Transverse colon (tissue), 4 donors: ENCODE measurements around the gene PMS1. TPM values are rescaled to one million over a fixed set of nuclear protein-coding genes. Genes with fewer than 3 reads are reported as not detected.

Experiments used
- DNase-seq: peaks from one replicate; pipeline ENCODE4 v3.0.0-alpha.2; 2019
- H3K27ac ChIP-seq, 4 donors: fragments of 200-600 bp; sonication (generic); 2 replicates each; pipeline ENCODE4 v1.5.1; 2016 to 2018; ENCODE audit warnings: inconsistent platforms in 4 of 4
- H3K27me3 ChIP-seq: fragments of 200-600 bp; sonication (generic); 2 replicates; pipeline ENCODE4 v1.5.1; 2017; ENCODE audit warnings: inconsistent platforms
- H3K36me3 ChIP-seq, 4 donors: fragments of 200-600 bp; sonication (generic); 2 replicates each; pipeline ENCODE4 v1.5.1; 2017 to 2019; ENCODE audit warnings: inconsistent platforms in 4 of 4
- H3K4me1 ChIP-seq, 4 donors: fragments of 200-600 bp; sonication (generic); 2 replicates each; pipeline ENCODE4 v1.5.1; 2017 to 2020; ENCODE audit warnings: inconsistent platforms in 4 of 4
- H3K4me3 ChIP-seq, 4 donors: fragments of 200-600 bp; sonication (generic); 1 replicate in 1 of 4; 2 replicates in 3 of 4; pipeline versions ENCODE4 v1.5.1 to v1.6.1; 2017 to 2019; ENCODE audit warnings: inconsistent platforms in 4 of 4
- H3K9me3 ChIP-seq, 2 donors: fragments of 200-600 bp; sonication (generic); 2 replicates each; pipeline ENCODE4 v1.5.1; 2017 to 2019; ENCODE audit warnings: inconsistent platforms in 2 of 2
- EP300 ChIP-seq: sonication (generic); formaldehyde crosslinking; IDR thresholded peaks from one replicate; pipeline ENCODE4 v1.6.1; 2017; ENCODE audit warnings: antibody characterized with exemption, low read depth
- POLR2A ChIP-seq: fragments of 450-650 bp; IDR thresholded peaks from one replicate; pipeline ENCODE4 v1.6.1; 2016; ENCODE audit warnings: antibody characterized with exemption, mild to moderate bottlenecking, moderate library complexity
- POLR2AphosphoS5 ChIP-seq, 3 donors: sonication (generic); formaldehyde crosslinking; IDR thresholded peaks; one replicate each; pipeline ENCODE4 v1.6.1; 2016; ENCODE audit warnings: antibody characterized with exemption in 3 of 3
- WGBS, 2 donors: methylation state at CpG; one replicate each; pipeline ENCODE4 v1.1.5; 2018; ENCODE audit warnings: low coverage in 1 of 2; 5-methylcytosine and 5-hydroxymethylcytosine counted together
- in situ Hi-C, 4 donors: fragments of 200-750 bp; cut with MboI; loops; one replicate each; pipeline versions ENCODE4 v1.15.0 to v1.15.1; 2017; ENCODE audit warnings: low sequenced_read_pairs in 3 of 4, low pct_ligation_motif_present in 1 of 4, low pct_unique_long_range_greater_than_20kb in 1 of 4
- intact Hi-C: fragments of 100-400 bp; cut with DNase I; formaldehyde crosslinking; loops from one replicate; pipeline ENCODE4 v1.15.1; 2023; ENCODE audit warnings: low total_unique reads
- total RNA-seq, 4 donors: library from RNA; depleted of rRNA; stranded (reverse); fragments of >200 nt; gene quantifications; one replicate each; pipeline ENCODE4 v1.1.0, GENCODE V29; 2016
- TF ChIP-seq, protein P1 (sequence below), 5 experiments: fragments of 200-600 bp in 3 of 5; fragments of 450-650 bp in 2 of 5; sonication (generic) in 3 of 5; IDR thresholded peaks; 1 replicate in 2 of 5; 2 replicates in 3 of 5; pipeline ENCODE4 v1.5.1; 2016 to 2017; ENCODE audit warnings: antibody characterized with exemption in 5 of 5, inconsistent platforms in 3 of 5, mild to moderate bottlenecking in 2 of 5, moderate library complexity in 1 of 5

PMS1 gene
- total RNA-seq, 4 donors from 2014 or later = 5.2 to 19.1 (median 9.7) TPM

GRCh38 chr2:189896809-189897208 is 112.6 kb downstream of the PMS1 start:
- Histone ChIP-seq H3K27ac (no peak overlapping the region), H3K27me3 (no peaks in the 10 kb centered on the region), H3K9me3 (no peaks in the 10 kb centered on the region), H3K4me1 (no peaks in the 10 kb centered on the region), H3K36me3 (no peaks in the 10 kb centered on the region), H3K4me3 (no peak overlapping the region)
- intact Hi-C loops (no loop called here), in situ Hi-C loops (no loop called here)
- TF ChIP-seq, protein P1, sequence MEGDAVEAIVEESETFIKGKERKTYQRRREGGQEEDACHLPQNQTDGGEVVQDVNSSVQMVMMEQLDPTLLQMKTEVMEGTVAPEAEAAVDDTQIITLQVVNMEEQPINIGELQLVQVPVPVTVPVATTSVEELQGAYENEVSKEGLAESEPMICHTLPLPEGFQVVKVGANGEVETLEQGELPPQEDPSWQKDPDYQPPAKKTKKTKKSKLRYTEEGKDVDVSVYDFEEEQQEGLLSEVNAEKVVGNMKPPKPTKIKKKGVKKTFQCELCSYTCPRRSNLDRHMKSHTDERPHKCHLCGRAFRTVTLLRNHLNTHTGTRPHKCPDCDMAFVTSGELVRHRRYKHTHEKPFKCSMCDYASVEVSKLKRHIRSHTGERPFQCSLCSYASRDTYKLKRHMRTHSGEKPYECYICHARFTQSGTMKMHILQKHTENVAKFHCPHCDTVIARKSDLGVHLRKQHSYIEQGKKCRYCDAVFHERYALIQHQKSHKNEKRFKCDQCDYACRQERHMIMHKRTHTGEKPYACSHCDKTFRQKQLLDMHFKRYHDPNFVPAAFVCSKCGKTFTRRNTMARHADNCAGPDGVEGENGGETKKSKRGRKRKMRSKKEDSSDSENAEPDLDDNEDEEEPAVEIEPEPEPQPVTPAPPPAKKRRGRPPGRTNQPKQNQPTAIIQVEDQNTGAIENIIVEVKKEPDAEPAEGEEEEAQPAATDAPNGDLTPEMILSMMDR (IDR thresholded peaks at IDR 0.05) = no peak
- TF ChIP-seq POLR2A (no peak), POLR2AphosphoS5 (IDR thresholded peaks at IDR 0.05) (no peak), EP300 (no peak)
- DNase-seq = no peak
- WGBS, 2 donors = 70 to 76% methylated on average over 1 of the region's 1 CpG

DNA sequence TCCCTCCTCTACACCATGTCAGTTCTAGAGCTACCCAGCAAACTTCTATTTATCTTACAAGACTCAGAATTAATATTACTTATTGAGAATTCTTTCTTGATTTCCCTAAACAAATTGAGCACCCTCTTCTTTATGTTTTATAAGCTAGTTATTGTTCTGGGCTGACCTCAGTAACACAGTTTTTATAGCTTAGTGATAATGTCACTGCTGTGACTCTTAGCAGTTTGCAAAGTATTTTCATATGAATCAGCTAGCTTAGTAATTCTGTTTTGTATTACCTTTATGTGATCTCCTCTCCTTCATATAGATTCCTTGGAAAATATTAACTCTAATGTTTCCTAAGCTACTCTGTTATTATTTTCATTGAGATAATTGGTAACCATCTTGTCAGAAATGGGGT is 114.9 kb downstream of the PMS1 start:
- in situ Hi-C loops (no loop called here), intact Hi-C loops (no loop called here)
- H3K27me3 ChIP-seq = no peaks in the 10 kb centered on the region
- no peaks in the 10 kb centered on the region for H3K9me3 ChIP-seq
- DNase-seq = no peak
- no peaks in the 10 kb centered on the region for H3K36me3 ChIP-seq
- no peak overlapping the region for H3K27ac ChIP-seq
- TF ChIP-seq POLR2A = no peak
- TF ChIP-seq EP300 = no peak
- no peak for TF ChIP-seq POLR2AphosphoS5 (IDR thresholded peaks at IDR 0.05)
- TF ChIP-seq, protein P1 (IDR thresholded peaks at IDR 0.05) = no peak
- no peaks in the 10 kb centered on the region for H3K4me1 ChIP-seq
- H3K4me3 ChIP-seq = no peak overlapping the region

DNA sequence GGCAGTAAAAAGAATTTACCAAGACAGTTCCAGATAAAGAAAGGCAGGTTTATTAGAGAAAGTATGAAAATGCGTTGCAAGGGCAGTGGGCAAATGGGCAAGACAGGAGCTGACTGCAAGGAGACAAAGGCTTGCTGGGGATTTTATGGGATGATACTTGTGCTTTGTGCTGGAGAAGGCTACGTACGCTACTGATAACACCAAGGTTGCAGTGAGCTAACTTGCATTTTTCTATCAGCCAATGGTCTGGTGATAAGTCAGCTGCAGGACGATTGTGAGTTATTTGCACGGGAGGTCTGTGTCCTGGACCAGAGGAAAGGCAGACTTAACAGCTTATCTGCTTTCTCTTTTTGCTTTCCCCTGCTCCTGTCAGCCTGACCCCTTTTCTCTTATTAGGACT is 116.5 kb downstream of the PMS1 start:
- DNase-seq = no peak
- no peaks in the 10 kb centered on the region for H3K4me1 ChIP-seq
- in situ Hi-C loops = no loop called here
- no peaks in the 10 kb centered on the region for H3K27me3 ChIP-seq
- H3K4me3 ChIP-seq = no peak overlapping the region
- TF ChIP-seq, protein P1 (IDR thresholded peaks at IDR 0.05) = no peak
- no peak for TF ChIP-seq POLR2AphosphoS5 (IDR thresholded peaks at IDR 0.05)
- no peak for TF ChIP-seq POLR2A
- no peak for TF ChIP-seq EP300
- no peak overlapping the region for H3K27ac ChIP-seq
- intact Hi-C loops = no loop called here
- H3K9me3 ChIP-seq = no peaks in the 10 kb centered on the region
- WGBS, 2 donors = 37 to 58% methylated on average over 5 of the region's 5 CpGs
- no peaks in the 10 kb centered on the region for H3K36me3 ChIP-seq

- no peaks in the 10 kb centered on the region for H3K9me3 ChIP-seq
- intact Hi-C loops = no loop called here
- no peak overlapping the region for H3K27ac ChIP-seq
- H3K27me3 ChIP-seq = no peaks in the 10 kb centered on the region
- in situ Hi-C loops = no loop called here
- no peak overlapping the region for H3K4me3 ChIP-seq
- no peaks in the 10 kb centered on the region for H3K4me1 ChIP-seq
- DNase-seq = no peak
- TF ChIP-seq POLR2AphosphoS5 (IDR thresholded peaks at IDR 0.05) (no peak), EP300 (no peak), POLR2A (no peak)
- TF ChIP-seq, protein P1 (IDR thresholded peaks at IDR 0.05) = no peak
- no peaks in the 10 kb centered on the region for H3K36me3 ChIP-seq
Observed at GRCh38 chr2:189901664-189902063, 117.4 kb downstream of the PMS1 start.
